Keratinocyte (primary cell): ENCODE data around the gene RCAN2. TPM values are rescaled to one million over a fixed set of nuclear protein-coding genes. Genes with fewer than 3 reads are reported as not detected.

Experiments used
- DNase-seq: peaks from one replicate; pipeline ENCODE4 v3.0.0-alpha.2; 2011; ENCODE audit warnings: low read depth, missing footprints, low spot score
- FAIRE-seq: peaks from 2 replicates; lab custom pipeline; 2011; peaks lifted over from hg19 to GRCh38; lab: Jason Lieb, UNC
- H2AFZ ChIP-seq: 2 replicates; pipeline ENCODE4 v1.6.0; 2012; ENCODE audit warnings: low read length, control low read depth, inconsistent platforms; ENCODE audit not compliant: control insufficient read depth
- H3K27ac ChIP-seq: 2 replicates; pipeline ENCODE4 v1.5.1; 2011; ENCODE audit warnings: low read length; ENCODE audit not compliant: control insufficient read depth, insufficient read depth
- H3K27me3 ChIP-seq: 3 replicates; pipeline ENCODE4 v1.6.0; 2011; ENCODE audit warnings: low read length; ENCODE audit not compliant: control insufficient read depth, insufficient read depth; ENCODE audit errors: extremely low read depth
- H3K36me3 ChIP-seq, 2 experiments: 2 replicates in 1 of 2; 3 replicates in 1 of 2; pipeline ENCODE4 v1.5.1; 2011; ENCODE audit warnings: low read length in 2 of 2, mild to moderate bottlenecking in 1 of 2; ENCODE audit not compliant: control insufficient read depth in 2 of 2, insufficient read depth in 2 of 2; ENCODE audit errors: extremely low read depth in 1 of 2
- H3K4me1 ChIP-seq: 3 replicates; pipeline ENCODE4 v1.5.1; 2011; ENCODE audit warnings: low read length; ENCODE audit not compliant: control insufficient read depth, insufficient read depth; ENCODE audit errors: extremely low read depth
- H3K4me2 ChIP-seq: 3 replicates; pipeline ENCODE4 v1.6.0; 2011; ENCODE audit warnings: low read depth, low read length; ENCODE audit not compliant: control insufficient read depth, insufficient read depth; ENCODE audit errors: extremely low read depth
- H3K4me3 ChIP-seq, 3 experiments: fragments of 200-600 bp in 1 of 3; sonication (generic) in 1 of 3; 2 replicates in 2 of 3; 3 replicates in 1 of 3; pipeline ENCODE4 v1.5.1; 2011 to 2016; ENCODE audit warnings: low read length in 3 of 3, mild to moderate bottlenecking in 3 of 3, control low read depth in 2 of 3, inconsistent platforms in 1 of 3, low read depth in 1 of 3, mixed read lengths in 1 of 3, mixed run types in 1 of 3, moderate library complexity in 1 of 3; ENCODE audit not compliant: control insufficient read depth in 2 of 3, insufficient read depth in 2 of 3; ENCODE audit errors: extremely low read depth in 1 of 3
- H3K79me2 ChIP-seq: 2 replicates; pipeline ENCODE4 v1.6.0; 2012; ENCODE audit warnings: low read length; ENCODE audit not compliant: control insufficient read depth, insufficient read depth
- H3K9ac ChIP-seq: 3 replicates; pipeline ENCODE4 v1.6.0; 2011; ENCODE audit warnings: low read length; ENCODE audit not compliant: control insufficient read depth, insufficient read depth; ENCODE audit errors: extremely low read depth
- H3K9me1 ChIP-seq: 3 replicates; pipeline ENCODE4 v1.6.0; 2011; ENCODE audit warnings: low read length; ENCODE audit not compliant: control insufficient read depth, insufficient read depth; ENCODE audit errors: extremely low read depth
- H3K9me3 ChIP-seq: 2 replicates; pipeline ENCODE4 v1.5.1; 2012; ENCODE audit warnings: low read depth, low read length; ENCODE audit not compliant: control insufficient read depth
- H4K20me1 ChIP-seq: 3 replicates; pipeline ENCODE4 v1.6.0; 2011; ENCODE audit warnings: low read length; ENCODE audit not compliant: control insufficient read depth, insufficient read depth; ENCODE audit errors: extremely low read depth
- EZH2 ChIP-seq: IDR thresholded peaks from one replicate; pipeline ENCODE4 v1.6.1; 2012; ENCODE audit warnings: inconsistent platforms, mild to moderate bottlenecking, low read length, moderate library complexity
- dilution Hi-C: fragments of 300-500 bp; cut with MboI; formaldehyde crosslinking; loops from one replicate; pipeline ENCODE4 v1.7.0; 2020; ENCODE audit warnings: low sequenced_read_pairs; ENCODE audit not compliant: extremely low pct_ligation_motif_present
- polyA plus RNA-seq, 5 experiments: library from polyadenylated mRNA; depleted of rRNA in 3 of 5; stranded (reverse) in 3 of 5; stranded (forward) in 1 of 5; unstranded in 1 of 5; fragments of >200 nt; gene quantifications; 1 replicate in 1 of 5; 2 replicates in 3 of 5; 3 replicates in 1 of 5; pipeline versions ENCODE4 v1.2.1 to v1.2.3, GENCODE V29; 2011 to 2012; ENCODE audit warnings: missing spikeins in 2 of 5, low read depth in 1 of 5, low replicate concordance in 1 of 5
- TF ChIP-seq, protein P1 (sequence below), 3 experiments: IDR thresholded peaks in 1 of 3; conservative IDR thresholded peaks in 1 of 3; optimal IDR thresholded peaks in 1 of 3; 2 replicates in 2 of 3; 3 replicates in 1 of 3; pipeline versions ENCODE3 to v1.5.1; 2011; ENCODE audit warnings: low read length in 3 of 3, mild to moderate bottlenecking in 3 of 3, moderate library complexity in 2 of 3, control low read depth in 1 of 3, inconsistent platforms in 1 of 3; ENCODE audit not compliant: insufficient read depth in 2 of 3; ENCODE audit errors: extremely low read depth in 1 of 3

The RCAN2 gene
- polyA plus RNA-seq, 1 donor (not counting 4 experiments of a cell fraction or from before 2014, with no cell fraction given) = not detected

DNA sequence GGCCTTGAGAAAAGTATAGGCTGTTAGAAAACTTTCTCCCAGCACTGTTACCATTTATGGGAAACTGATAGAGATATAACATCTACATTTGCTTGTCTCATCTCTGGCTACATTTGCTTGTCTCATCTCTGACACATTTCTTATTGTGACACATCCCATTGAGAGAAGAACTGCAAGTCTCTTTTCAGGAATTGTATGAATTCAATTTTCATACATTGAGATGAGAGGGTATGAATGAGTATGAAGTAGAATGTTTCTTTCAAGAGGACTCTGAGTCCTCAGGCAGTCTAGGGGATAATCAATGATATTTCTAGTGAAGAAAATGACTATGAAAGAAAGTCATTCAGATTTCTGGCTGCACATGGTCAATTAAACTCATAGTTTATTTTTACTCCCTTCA is 282.9 kb downstream of the RCAN2 start:
- dilution Hi-C loops = no loop called here
- Histone ChIP-seq H3K9me3 (no peaks in the 10 kb centered on the region), H3K4me1 (no peaks in the 10 kb centered on the region), H3K4me3 (no peak overlapping the region), H2AFZ (no peak overlapping the region), H3K9me1 (no peaks in the 10 kb centered on the region), H3K27me3 (no peaks in the 10 kb centered on the region), H3K9ac (no peak overlapping the region), H3K27ac (no peak overlapping the region), H4K20me1 (no peaks in the 10 kb centered on the region), H3K4me2 (no peak overlapping the region), H3K79me2 (no peaks in the 10 kb centered on the region), H3K36me3 (no peaks in the 10 kb centered on the region)
- FAIRE-seq (no peak), DNase-seq (no peak)
- no peak for TF ChIP-seq EZH2
- TF ChIP-seq, protein P1, sequence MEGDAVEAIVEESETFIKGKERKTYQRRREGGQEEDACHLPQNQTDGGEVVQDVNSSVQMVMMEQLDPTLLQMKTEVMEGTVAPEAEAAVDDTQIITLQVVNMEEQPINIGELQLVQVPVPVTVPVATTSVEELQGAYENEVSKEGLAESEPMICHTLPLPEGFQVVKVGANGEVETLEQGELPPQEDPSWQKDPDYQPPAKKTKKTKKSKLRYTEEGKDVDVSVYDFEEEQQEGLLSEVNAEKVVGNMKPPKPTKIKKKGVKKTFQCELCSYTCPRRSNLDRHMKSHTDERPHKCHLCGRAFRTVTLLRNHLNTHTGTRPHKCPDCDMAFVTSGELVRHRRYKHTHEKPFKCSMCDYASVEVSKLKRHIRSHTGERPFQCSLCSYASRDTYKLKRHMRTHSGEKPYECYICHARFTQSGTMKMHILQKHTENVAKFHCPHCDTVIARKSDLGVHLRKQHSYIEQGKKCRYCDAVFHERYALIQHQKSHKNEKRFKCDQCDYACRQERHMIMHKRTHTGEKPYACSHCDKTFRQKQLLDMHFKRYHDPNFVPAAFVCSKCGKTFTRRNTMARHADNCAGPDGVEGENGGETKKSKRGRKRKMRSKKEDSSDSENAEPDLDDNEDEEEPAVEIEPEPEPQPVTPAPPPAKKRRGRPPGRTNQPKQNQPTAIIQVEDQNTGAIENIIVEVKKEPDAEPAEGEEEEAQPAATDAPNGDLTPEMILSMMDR (optimal IDR thresholded peaks at IDR 0.05 in 1 of 3, IDR thresholded peaks at IDR 0.05 in 1 of 3, conservative IDR thresholded peaks at IDR 0.05 in 1 of 3; ENCODE audit: extremely low read depth in 1 of 3, insufficient read depth in 2 of 3, low read length in 3 of 3) = no peak

DNA sequence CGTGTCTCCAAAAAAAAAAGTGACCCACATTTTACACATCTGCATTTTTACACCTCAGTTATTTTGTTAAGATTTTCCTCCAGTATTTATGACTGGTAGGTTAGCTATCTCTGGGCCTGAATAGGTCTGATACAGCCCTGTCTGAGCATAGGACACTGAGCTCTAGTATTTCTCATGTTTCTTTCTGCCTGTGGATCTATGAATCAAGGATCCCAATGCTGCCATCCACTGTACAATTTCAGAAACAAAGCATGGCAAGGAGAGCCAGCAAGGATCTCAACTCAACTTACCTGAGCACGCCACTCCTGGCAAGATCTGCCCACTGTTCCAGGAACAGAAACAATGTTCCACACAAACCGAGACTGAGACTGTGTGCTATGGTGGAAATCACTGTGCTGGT is 284.1 kb downstream of the RCAN2 start:
- Histone ChIP-seq H3K9ac (no peak overlapping the region), H4K20me1 (no peaks in the 10 kb centered on the region), H3K9me1 (no peaks in the 10 kb centered on the region), H3K27ac (no peak overlapping the region), H3K4me3 (no peak overlapping the region), H3K4me1 (no peaks in the 10 kb centered on the region), H3K79me2 (no peaks in the 10 kb centered on the region), H3K36me3 (no peaks in the 10 kb centered on the region), H3K9me3 (no peaks in the 10 kb centered on the region), H2AFZ (no peak overlapping the region), H3K4me2 (no peak overlapping the region), H3K27me3 (no peaks in the 10 kb centered on the region)
- dilution Hi-C loops = no loop called here
- TF ChIP-seq, protein P1 (optimal IDR thresholded peaks at IDR 0.05 in 1 of 3, IDR thresholded peaks at IDR 0.05 in 1 of 3, conservative IDR thresholded peaks at IDR 0.05 in 1 of 3; ENCODE audit: extremely low read depth in 1 of 3, insufficient read depth in 2 of 3, low read length in 3 of 3) = no peak
- TF ChIP-seq EZH2 = no peak
- DNase-seq (no peak), FAIRE-seq (no peak)
